ENCODE data around the gene COQ10A. TPM values are rescaled to one million over a fixed set of nuclear protein-coding genes. Genes with fewer than 3 reads are reported as not detected.

The COQ10A gene
- total RNA-seq, 1 donor from 2014 or later: 23.6 TPM

GRCh38 chr12:56293795-56294194 lies 27.1 kb downstream of the COQ10A start:
- no peak overlapping the region for H3K27ac Mint-ChIP-seq
- H3K4me3 Mint-ChIP-seq (ENCODE audit: low read depth): no peak overlapping the region
- no peaks in the 10 kb centered on the region for H3K27me3 Mint-ChIP-seq
- peaks cover 4% of the 10 kb centered on the region for H3K4me1 Mint-ChIP-seq (ENCODE audit: low read depth)
- H3K36me3 Mint-ChIP-seq (ENCODE audit: insufficient read depth): peaks cover 6% of the 10 kb centered on the region
- DNase-seq (ENCODE audit: low spot score, unreplicated experiment): no peak
- H3K9me3 Mint-ChIP-seq (ENCODE audit: low read depth): no peaks in the 10 kb centered on the region
- TF ChIP-seq CTCF (IDR thresholded peaks at IDR 0.05; ENCODE audit: unreplicated experiment): no peak

- DNase-seq (ENCODE audit: low spot score, unreplicated experiment): no peak
- no peak overlapping the region for H3K27ac Mint-ChIP-seq
- peaks cover 5% of the 10 kb centered on the region for H3K36me3 Mint-ChIP-seq (ENCODE audit: insufficient read depth)
- no peaks in the 10 kb centered on the region for H3K9me3 Mint-ChIP-seq (ENCODE audit: low read depth)
- peaks cover 18% of the 10 kb centered on the region for H3K4me1 Mint-ChIP-seq (ENCODE audit: low read depth)
- H3K27me3 Mint-ChIP-seq: no peaks in the 10 kb centered on the region
- no peak for TF ChIP-seq CTCF (IDR thresholded peaks at IDR 0.05; ENCODE audit: unreplicated experiment)
- no peak overlapping the region for H3K4me3 Mint-ChIP-seq (ENCODE audit: low read depth)
Observed at GRCh38 chr12:56296295-56296694, 29.6 kb downstream of the COQ10A start.

GRCh38 chr12:56297400-56297799 lies 30.7 kb downstream of the COQ10A start:
- Mint-ChIP-seq H3K9me3 (ENCODE audit: low read depth) (no peaks in the 10 kb centered on the region), H3K4me1 (ENCODE audit: low read depth) (peaks cover 20% of the 10 kb centered on the region), H3K4me3 (ENCODE audit: low read depth) (peak overlapping the region; percentile 24), H3K27ac (no peak overlapping the region), H3K36me3 (ENCODE audit: insufficient read depth) (peaks cover 5% of the 10 kb centered on the region), H3K27me3 (no peaks in the 10 kb centered on the region)
- no peak for TF ChIP-seq CTCF (IDR thresholded peaks at IDR 0.05; ENCODE audit: unreplicated experiment)
- no peak for DNase-seq (ENCODE audit: low spot score, unreplicated experiment)

- Mint-ChIP-seq H3K27me3 (no peaks in the 10 kb centered on the region), H3K27ac (no peak overlapping the region), H3K36me3 (ENCODE audit: insufficient read depth) (peaks cover 3% of the 10 kb centered on the region), H3K4me1 (ENCODE audit: low read depth) (peaks cover 20% of the 10 kb centered on the region), H3K9me3 (ENCODE audit: low read depth) (no peaks in the 10 kb centered on the region), H3K4me3 (ENCODE audit: low read depth) (peak overlapping the region; percentile 96)
- TF ChIP-seq CTCF (IDR thresholded peaks at IDR 0.05; ENCODE audit: unreplicated experiment): no peak
- no peak for DNase-seq (ENCODE audit: low spot score, unreplicated experiment)
Observed at GRCh38 chr12:56298828-56299227, 32.1 kb downstream of the COQ10A start.

GRCh38 chr12:56299308-56299852 lies 32.6 kb downstream of the COQ10A start:
- H3K4me1 Mint-ChIP-seq (ENCODE audit: low read depth): peaks cover 20% of the 10 kb centered on the region
- H3K27me3 Mint-ChIP-seq: no peaks in the 10 kb centered on the region
- H3K27ac Mint-ChIP-seq: peak overlapping the region; percentile 97
- H3K9me3 Mint-ChIP-seq (ENCODE audit: low read depth): no peaks in the 10 kb centered on the region
- TF ChIP-seq CTCF (IDR thresholded peaks at IDR 0.05; ENCODE audit: unreplicated experiment): no peak
- DNase-seq (ENCODE audit: low spot score, unreplicated experiment): no peak
- peak overlapping the region; percentile 96 for H3K4me3 Mint-ChIP-seq (ENCODE audit: low read depth)
- H3K36me3 Mint-ChIP-seq (ENCODE audit: insufficient read depth): peaks cover 3% of the 10 kb centered on the region

Data from progenitor cell of endocrine pancreas (in vitro differentiated cells).